K562 (cell line): Measurements from ENCODE around the gene CTNNA3.

Source experiments
- ADNP ChIP-seq: fragments of 200-800 bp; sonication (Bioruptor generic); IDR thresholded peaks from 2 replicates; pipeline ENCODE4 v1.6.1; 2016; ENCODE audit warnings: missing genetic modification characterization, missing compliant biosample characterization
- CTCF ChIP-seq, 3 experiments: IDR thresholded peaks in 2 of 3; conservative IDR thresholded peaks in 1 of 3; 2 replicates each; pipeline ENCODE4 v1.5.1; 2011 to 2012; ENCODE audit warnings: low read length in 3 of 3, mild to moderate bottlenecking in 3 of 3, control low read depth in 2 of 3, improper control_type of control experiment in 1 of 3, inconsistent platforms in 1 of 3, low read depth in 1 of 3, mixed read lengths in 1 of 3, moderate library complexity in 1 of 3; ENCODE audit not compliant: insufficient read depth in 2 of 3
- NRF1 ChIP-seq, 2 experiments: fragments of 450-650 bp; IDR thresholded peaks in 1 of 2; conservative IDR thresholded peaks in 1 of 2; 2 replicates each; pipeline ENCODE4 v1.6.1; 2014; ENCODE audit warnings: mild to moderate bottlenecking in 2 of 2
- TCF3 ChIP-seq: sonication (generic); formaldehyde crosslinking; IDR thresholded peaks from 2 replicates; pipeline ENCODE4 v1.4.0; 2020; ENCODE audit warnings: mild to moderate bottlenecking, missing genetic modification reagents
- ZNF316 ChIP-seq: fragments of 450-650 bp; IDR thresholded peaks from 2 replicates; pipeline ENCODE4 v1.6.1; 2016

- no peak for TF ChIP-seq CTCF (IDR thresholded peaks at IDR 0.05 in 2 of 3, conservative IDR thresholded peaks at IDR 0.05 in 1 of 3; ENCODE audit: insufficient read depth in 2 of 3, low read depth in 1 of 3, low read length in 3 of 3)
- TF ChIP-seq TCF3 (CRISPR knock-in tag), result no peak
- no peak for TF ChIP-seq ADNP (tag)
- TF ChIP-seq ZNF316, result no peak
- TF ChIP-seq NRF1 (conservative IDR thresholded peaks at IDR 0.05 in 1 of 2, IDR thresholded peaks at IDR 0.05 in 1 of 2), result no peak
These were observed 890.4 kb downstream of the CTNNA3 start for GRCh38 chr10:66805612-66806011.
